Hematopoietic multipotent progenitor cell (in vitro differentiated cells): ENCODE results near the gene TSHZ2. TPM values are rescaled to one million over a fixed set of nuclear protein-coding genes. Genes with fewer than 3 reads are reported as not detected.
"Not testable (repeated sequence)": the region's sequence is repeated elsewhere in the genome, so short reads cannot be mapped to it uniquely, and the experiment has no call there.

Source experiments
- DNase-seq, 3 donors: peaks; one replicate each; pipeline ENCODE4 v3.0.0-alpha.2; 2011 to 2015; ENCODE audit warnings: low read depth in 2 of 3, low spot score in 2 of 3
- total RNA-seq: library from RNA; depleted of rRNA; stranded (reverse); fragments of >200 nt; gene quantifications from one replicate; pipeline ENCODE4 v1.2.3, GENCODE V29; 2012

The TSHZ2 gene
- total RNA-seq, 1 donor: under 0.01 TPM

DNA sequence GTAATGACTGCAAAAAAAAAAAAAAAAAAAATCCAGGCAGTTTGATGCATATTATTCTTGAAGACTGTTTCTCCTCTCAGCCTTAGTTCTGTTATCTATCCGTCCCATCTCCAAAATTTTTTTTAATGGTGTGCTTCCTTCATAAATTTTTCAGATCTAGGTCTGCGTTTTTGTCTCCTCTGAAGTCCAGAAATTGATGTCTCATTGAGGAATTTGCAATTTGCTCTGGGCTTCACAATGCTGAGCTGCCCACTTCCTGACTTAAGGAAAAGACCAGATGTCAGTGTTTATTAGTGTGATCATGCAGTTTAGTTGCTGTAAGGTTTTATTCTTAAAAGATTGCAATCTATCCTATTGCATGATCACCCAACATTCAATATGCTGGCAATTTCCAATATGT lies 323.9 kb downstream of the TSHZ2 start:
- DNase-seq: no peak

DNA sequence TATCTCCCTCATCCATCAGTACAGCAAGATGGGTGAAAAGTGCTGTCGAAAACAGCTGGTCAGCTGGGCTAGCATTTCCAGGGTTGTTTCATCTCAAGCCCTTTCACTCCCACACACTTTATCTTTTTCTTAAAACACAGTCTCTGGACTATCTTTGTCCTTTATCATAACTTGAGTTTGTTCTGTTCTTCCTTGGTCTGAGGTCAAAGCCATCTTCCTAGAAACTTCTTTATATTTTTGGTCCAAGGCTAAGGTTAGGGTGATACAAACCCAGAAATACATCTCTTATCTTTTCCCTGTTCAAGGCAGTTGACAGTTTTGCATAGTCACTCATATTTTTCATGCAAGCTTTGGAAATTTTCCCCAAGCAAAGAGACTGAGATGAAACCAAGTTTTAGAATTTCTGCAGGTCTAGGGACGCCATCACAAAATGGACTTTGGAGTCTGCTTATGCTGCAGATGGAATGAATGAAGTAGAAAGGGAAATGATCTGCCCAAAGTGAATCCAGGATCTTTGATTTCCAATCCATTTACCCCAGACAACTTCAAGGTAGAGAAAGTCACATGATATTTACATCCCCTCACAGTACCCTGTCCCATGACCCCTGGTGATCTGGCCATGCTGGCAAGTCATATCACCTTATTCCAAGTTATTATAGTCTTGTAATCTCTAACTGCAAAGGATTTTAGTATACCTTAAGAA lies 324.4 kb downstream of the TSHZ2 start:
- DNase-seq: no peak

DNA sequence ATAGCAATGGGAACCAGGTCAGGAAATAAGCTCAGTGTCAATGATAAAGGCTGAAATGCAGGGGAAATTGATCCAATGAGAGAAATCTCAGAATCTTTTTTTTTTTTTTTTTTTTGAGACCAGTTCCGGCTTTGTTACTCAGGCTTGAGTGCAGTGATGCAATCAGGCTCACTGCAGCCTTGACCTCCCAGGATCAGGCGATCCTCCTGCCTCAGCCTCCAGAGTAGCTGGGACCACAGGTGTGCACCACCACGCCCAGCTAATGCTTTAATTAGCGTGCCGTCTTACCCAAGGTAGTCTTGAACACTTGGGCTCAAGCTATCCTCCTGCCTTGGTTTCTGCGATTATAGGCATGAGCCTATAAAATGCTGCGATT lies 325.0 kb downstream of the TSHZ2 start:
- no peak for DNase-seq

DNA sequence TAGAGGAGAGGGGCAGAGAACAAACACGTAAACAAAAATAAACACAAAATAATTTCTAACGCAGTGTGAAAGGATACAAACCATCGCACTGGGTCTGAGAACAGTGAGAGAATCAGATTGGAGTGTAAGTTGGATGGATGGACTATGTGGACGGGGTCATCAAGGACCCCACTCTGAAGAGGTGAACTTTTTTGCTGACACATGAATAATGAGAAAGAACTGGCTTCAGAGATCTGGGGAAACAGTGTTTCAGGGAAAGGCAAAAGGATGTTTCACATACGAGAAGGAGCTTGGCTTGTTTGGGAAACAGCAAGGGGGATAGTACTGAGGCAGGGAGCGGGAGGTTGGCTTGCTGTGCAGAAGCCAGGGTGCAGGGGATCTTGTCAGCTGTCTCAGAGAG lies 326.1 kb downstream of the TSHZ2 start:
- no peak for DNase-seq

DNA sequence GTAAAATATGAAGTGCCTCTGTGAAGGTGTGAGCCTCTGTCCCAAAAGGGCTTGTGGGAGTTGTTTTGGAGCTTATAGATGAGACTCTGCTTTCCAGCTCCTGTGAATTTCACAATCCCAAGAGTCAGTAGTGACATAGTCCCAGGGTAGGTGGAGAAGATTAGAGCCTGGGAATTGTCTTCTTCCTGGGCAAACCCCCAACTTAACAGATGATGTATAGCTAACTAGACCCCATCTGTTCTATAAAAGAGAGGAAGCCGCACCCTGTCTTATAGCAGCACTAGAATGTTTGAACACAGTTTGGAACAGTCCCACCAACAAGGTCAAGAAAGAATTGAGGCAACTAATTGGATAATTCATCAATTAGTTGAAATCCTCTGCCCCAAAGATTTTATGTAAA lies 326.8 kb downstream of the TSHZ2 start:
- no peak for DNase-seq

DNA sequence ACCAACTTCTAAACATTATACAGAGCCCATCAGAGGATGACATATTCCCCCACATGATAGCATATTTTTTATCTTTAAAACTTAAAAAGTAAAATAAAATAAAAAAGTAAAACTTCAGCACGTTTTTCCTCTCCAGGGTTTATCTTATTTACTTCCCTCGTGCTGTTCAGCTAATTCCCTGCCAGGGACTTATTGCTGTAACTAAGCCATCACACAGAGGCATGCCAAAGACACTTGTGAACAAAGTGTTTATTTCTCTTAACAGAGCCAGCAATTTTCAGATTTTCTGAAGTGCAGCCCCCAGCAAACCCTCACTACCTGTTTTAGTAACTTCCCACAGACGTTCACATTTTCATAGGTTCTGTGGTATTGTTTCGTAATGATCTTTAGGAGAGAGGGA lies 327.7 kb downstream of the TSHZ2 start:
- no peak for DNase-seq

DNA sequence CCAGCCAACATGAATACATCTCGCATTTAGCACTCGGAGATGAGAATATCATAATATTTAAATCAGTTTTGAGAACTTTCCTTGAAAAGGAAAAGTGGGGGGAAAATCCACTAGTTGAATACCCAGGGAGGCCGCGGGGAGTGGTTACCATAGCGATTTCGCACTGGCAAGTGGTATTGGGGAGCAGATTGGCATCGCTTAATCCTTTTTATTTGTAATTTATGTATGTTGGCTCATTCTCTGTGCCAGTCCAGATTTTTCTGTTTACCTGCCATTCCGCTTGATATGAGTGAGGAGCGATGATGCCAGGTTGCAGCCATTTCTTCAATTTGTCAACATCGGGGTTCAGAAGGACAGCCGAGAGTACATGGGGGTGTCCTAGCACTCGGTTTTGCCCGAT lies 329.7 kb downstream of the TSHZ2 start:
- no peak for DNase-seq

DNA sequence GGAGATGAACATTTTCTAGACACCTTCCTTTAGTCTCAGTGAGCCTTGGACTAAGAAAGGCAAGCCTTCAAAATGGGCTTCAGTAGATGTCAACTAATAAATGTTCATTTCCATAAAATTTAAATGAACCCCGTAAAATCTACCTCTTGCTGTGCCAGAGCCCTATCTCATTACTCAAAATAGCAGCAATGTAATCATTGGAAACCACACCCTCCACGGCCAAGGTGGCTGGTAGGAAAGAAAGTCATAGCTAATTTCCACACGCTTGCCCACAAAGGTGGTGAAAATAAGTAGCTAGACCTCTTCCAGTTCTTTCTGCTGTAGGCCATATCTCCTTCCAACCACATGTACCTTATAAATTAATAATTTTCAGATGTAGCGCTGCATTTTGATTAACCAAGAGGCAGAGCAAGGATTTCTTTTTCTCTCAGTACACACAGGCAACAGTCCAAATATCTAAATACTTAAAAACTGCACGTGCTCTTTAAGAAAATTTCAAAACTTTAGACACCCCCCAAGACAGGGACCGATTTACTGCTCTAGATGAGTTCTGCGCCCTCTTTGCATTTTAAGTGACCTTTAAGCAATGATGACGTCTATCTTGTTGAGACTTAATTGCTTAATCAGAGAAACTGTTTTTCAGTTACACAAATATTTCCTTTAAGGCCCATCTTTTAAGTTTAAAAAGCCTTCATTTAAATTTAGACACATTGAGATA lies 330.7 kb downstream of the TSHZ2 start:
- DNase-seq: no peak

DNA sequence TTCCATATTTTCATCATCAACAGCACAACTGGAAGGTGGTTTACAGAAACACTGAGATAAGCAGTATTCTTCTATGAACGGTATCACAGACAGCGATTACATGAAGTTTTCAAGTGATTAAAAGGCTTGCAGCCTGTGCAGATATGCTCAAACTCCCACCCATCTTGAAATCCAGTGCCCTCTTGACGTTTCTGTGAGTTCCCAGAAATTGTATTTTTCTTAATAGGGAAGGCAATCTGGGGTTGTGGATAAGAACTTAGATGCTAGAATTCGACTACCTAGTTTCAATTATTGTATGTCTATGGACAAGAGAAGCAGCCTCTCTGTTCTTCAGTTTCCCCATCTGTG lies 331.2 kb downstream of the TSHZ2 start:
- DNase-seq: no peak

DNA sequence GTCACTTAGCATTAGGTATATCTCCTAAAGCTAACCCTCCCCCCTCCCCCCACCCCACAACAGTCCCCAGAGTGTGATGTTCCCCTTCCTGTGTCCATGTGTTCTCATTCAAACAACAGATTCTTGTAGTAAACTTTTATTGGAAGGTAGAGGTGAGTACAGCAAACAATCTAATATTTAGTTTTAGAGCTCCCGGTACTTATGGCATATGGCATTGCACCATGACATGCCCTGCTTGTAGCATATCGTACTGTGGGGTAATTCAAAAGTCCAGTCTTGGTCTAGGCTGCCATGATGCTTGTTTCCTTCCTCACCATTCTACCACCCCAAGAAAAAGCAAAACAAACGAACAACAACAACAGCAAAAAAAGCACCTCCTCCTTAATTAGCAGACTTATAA lies 332.0 kb downstream of the TSHZ2 start:
- no peak for DNase-seq

DNA sequence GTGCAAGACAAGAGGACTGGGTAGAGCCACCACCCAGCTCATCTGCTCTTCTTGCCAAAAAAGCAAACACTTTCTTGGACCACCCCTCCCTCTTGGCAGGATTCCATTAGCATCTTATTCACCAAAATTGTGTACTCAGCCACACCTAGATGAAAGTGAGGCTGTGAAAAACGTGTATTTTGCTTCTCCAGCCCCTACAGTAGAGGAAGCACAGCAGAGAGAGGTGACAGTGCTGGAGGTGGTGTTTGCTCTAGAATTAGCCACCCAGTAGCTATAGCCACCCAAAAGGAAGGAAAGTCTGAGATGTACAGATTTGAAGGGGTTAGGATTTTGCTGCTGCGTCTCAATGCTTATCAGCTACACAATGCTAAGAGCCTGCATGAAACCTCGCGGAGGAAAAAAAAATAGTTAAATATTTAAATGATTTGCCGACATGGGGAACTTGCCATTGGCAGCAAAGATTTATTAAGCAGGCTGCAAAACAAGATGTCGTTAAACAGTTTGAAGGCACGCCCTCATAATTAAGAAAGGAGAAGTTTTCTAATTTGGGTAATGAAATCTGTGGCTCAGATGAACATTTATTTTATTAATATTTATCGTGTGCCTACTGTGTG lies 334.1 kb downstream of the TSHZ2 start:
- DNase-seq: no peak

DNA sequence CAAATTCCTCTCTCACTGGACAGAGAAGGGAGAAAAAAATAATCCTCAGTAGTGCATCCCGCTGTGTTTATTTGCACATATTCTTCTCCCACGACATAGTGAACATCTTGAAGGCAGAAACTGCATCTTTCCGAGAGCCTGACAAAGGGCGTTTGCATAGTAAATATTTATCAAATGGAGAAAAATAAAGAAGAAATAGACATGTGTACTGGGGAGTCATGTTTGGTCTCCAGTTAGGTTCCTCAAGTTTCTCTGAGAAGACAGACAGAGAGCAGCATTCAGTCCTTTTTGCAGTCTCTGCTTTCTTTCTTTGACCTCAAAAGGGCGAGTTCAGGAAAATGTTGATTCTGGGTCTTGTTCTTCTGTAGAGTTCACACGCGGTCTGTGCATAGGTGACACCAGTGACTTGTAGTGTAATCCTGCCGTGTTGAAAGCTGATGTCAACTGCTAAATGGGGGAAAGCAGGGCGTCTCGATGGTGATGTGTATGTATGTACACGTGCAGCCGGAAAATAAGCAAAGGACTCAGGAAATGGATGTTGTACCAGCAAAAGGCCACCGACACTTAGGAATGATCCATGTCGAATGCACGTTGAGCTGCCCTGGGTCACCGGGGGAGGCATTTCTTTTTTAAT lies 335.9 kb downstream of the TSHZ2 start:
- no peak for DNase-seq

DNA sequence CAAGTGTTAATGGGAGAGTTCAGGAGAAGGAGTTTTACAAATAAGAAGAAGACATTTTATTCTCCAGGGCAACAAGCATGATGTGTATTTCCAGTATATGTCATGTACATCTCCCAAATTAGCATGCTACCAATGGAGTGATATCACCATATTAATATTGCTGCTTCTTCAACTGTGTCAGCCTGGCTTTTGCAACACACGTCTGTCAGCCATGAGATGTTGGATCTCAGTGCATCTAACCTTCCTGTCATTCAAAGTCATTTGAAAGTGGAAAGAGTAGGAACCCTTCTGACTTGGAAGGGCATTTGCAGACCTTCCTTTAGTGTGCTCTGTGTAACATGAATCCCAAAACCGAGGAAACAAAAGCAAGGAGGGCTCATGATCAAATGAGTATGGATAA lies 337.4 kb downstream of the TSHZ2 start:
- no peak for DNase-seq

DNA sequence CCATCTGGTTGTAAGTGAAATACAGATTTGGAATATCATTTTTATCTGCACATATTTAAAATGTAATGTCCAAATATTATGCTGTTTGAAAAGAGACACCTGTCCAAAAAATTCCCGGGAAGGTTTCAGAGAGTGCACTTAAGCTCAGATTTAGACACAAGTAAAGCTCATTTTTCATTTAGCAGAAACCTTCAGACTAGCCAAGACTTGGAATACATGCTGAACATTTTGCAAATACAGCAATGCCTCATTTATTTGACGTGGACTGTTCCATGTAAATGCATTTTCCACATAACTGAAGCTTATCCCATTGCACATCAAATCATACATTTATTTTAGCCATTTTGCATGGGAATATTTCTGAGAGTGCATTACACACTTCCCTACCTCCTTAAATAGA lies 340.8 kb downstream of the TSHZ2 start:
- DNase-seq: no peak

DNA sequence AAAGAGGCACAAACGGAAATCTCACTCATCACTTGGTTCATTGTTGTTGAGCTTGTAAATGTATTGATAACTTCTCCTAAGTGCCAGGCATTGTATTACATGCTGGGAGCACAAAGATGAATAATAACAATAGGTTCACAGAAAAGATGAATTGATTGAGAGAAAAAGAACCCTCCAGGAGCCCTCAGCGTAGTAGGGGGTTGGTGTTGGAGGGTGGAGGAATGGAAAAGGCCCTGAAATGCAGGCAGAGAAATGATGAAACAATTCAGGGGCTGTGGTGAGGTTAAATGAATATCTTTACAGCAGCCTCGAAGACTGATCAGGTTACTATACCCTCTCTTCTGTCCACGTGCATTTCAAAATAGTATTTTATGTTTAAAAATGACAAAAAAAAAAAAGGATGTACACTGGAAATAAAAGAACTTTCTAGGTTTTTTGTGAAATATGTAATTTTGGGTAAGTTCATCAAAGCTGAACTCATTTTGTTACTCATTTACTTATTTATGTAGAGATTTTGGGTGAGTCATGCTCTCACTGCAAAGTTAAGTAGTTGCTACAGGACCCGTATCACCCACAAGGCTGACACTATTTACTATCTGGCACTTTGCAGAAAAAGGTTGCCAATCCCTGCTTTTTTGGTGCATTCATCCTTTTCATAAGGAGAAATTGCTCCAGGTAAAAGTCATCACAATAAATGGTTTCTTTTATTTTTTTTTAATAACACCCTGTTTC lies 344.2 kb downstream of the TSHZ2 start:
- DNase-seq: no peak

DNA sequence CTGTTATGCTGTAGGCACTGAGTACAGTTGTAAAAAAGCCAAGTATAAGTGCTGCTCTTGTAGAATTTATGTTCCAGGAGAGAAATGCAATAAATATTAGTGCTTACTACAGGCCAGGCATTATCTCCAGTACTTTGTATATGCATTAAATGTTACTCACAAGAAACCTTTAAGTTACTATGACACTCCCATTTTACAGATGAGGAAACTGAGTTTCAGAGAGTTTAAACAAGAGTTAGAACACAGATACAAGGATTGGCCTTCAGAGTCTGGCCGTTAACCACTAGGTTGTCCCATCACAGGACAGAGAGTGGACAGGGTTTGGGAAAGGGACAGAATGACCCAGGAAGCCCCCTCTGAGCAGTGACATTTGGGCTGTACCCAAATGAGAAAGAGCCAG lies 347.0 kb downstream of the TSHZ2 start:
- no peak for DNase-seq

DNA sequence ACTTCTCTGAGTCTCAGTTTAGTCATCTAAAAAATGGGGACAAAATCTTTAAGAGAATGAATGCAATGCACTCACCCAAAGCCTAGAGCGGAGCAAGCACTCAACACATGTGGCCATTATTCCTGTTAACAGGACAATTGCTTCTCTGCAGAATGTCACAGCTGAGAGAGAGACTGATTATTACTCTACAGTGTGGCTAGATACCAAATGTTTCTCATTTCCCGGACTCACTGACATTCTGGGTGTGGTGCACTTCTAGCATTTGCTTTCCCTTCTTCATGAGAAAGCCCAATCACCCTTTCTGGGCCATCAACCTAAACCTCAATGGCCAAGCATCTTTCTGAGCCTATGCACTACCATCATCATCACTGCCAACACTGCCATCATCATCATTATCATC lies 347.6 kb downstream of the TSHZ2 start:
- no peak for DNase-seq

DNA sequence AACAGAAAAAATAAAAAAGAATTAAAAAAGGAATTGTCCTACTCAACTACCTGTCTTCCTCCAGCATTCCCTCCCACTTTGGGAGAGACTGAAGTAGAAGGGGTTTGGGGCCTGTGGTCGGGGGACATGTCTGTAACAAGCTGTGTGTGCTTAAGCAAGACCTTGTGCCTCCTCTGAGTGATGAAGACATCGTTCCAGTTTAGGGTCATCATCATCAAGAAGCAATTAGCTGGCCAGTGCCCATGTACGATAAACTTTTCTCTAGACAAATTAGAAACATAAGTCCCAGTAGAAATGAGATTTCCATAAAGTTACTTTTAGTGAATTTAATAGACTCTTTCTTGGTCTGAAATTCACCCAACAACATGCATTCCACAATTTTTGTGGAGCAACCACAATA lies 348.5 kb downstream of the TSHZ2 start:
- no peak for DNase-seq

DNA sequence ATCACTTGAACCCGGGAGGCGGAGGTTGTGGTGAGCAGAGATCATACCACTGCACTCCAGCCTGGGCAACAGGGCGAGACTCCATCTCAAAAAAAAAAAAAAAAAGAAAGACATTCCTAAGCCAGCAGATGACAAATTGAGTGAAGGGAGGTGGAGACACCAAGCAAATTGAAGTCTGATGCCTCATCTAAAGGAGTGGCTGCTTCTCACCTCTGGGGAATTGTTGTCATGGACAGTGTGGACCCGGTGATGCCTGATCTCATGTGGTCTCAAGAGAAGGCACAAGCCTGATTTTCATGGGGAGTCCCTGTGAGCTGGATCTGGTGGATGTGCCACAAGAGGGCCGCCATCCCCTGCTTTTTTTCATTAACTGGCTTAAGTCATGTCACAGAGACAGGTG lies 349.4 kb downstream of the TSHZ2 start:
- DNase-seq: no peak

DNA sequence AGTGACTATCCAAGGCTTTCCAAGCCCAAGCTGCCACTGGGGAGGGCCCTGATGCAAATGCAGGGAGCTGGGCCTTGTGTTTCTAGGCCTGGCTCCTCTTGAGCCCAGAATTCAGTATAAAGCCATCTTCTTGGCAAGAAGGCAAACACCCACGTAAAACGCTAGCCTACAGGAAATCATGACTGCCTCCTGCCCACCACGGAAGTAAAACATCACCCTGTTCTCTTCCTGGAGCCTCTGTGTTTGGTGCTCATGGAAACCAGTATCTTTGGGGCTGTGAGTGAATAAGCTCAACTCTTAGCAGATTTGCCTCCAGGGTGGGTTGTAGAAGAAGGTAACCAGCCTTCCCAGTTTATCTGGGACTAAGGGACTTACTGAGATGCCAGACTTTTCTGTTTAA lies 350.5 kb downstream of the TSHZ2 start:
- DNase-seq: no peak

DNA sequence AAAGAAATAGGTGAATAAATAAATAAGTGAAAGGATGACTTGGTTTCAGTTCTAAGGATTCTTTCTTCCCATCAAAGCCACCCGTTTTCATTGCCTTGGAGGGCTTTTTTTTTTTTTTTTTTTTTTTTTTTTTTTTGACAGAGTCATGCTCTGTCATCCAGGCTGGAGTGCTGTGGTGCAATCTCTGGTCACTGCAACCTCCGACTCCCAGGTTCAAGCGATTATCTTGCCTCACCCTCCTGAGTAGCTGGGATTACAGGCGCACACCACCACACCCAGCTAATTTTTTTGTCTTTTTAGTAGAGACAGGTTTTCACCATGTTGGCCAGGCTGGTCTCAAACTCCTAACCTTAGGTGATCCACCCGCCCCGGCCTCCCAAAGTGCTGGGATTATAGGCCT lies 351.3 kb downstream of the TSHZ2 start:
- not testable (repeated sequence) for DNase-seq
